ENCODE results near the gene GALNT3. TPM values are rescaled to one million over a fixed set of nuclear protein-coding genes. Genes with fewer than 3 reads are reported as not detected.

GALNT3 gene
- total RNA-seq, 1 experiment from 2014 or later = 0.10 TPM

- Histone ChIP-seq H3K36me3 (ENCODE audit: control insufficient read depth, insufficient read depth, low read length) (no peaks in the 10 kb centered on the region), H3K4me3 (ENCODE audit: low read depth in 2 of 2, low read length in 2 of 2) (no peak overlapping the region), H3K4me1 (ENCODE audit: control insufficient read depth, insufficient read depth, low read length) (no peaks in the 10 kb centered on the region), H3K27ac (ENCODE audit: low read length) (no peak overlapping the region), H3K27me3 (ENCODE audit: control insufficient read depth, insufficient read depth, low read length) (no peaks in the 10 kb centered on the region), H3K9me3 (ENCODE audit: control insufficient read depth, insufficient read depth, low read depth, low read length) (no peaks in the 10 kb centered on the region)
- in situ Hi-C loops (cut with HindIII; ENCODE audit: low pct_unique_long_range_greater_than_20kb, low sequenced_read_pairs) (no loop called here), intact Hi-C loops (cut with micrococcal nuclease; ENCODE audit: unreplicated experiment) (no loop called here)
- DNase-seq (ENCODE audit: low read depth, low spot score) (no peak), ATAC-seq (no peak)
- ChIA-PET CTCF (no interaction called here), POLR2A (no interaction called here)
- no peak for TF ChIP-seq SIN3A (IDR thresholded peaks at IDR 0.05; ENCODE audit: borderline replicate concordance, insufficient read depth, low read depth, low read length)
- no peak for TF ChIP-seq CTCF (IDR thresholded peaks at IDR 0.05)
- no peak for TF ChIP-seq REST (IDR thresholded peaks at IDR 0.05; ENCODE audit: insufficient read depth in 1 of 2, low read depth in 2 of 2, low read length in 1 of 2)
- no peak for TF ChIP-seq TCF7L2 (IDR thresholded peaks at IDR 0.05; ENCODE audit: low read depth, low read length)
- TF ChIP-seq POLR2AphosphoS5 (IDR thresholded peaks at IDR 0.05; ENCODE audit: low read depth, low read length) = no peak
- BruUV-seq (replicated peaks) = no TSS peak
Observed at GRCh38 chr2:165835363-165835762, 41.3 kb upstream of the GALNT3 start.

GRCh38 chr2:165833156-165833555 is 39.1 kb upstream of the GALNT3 start:
- Histone ChIP-seq H3K27ac (ENCODE audit: low read length) (no peak overlapping the region), H3K4me3 (ENCODE audit: low read depth in 2 of 2, low read length in 2 of 2) (no peak overlapping the region), H3K9me3 (ENCODE audit: control insufficient read depth, insufficient read depth, low read depth, low read length) (no peaks in the 10 kb centered on the region), H3K27me3 (ENCODE audit: control insufficient read depth, insufficient read depth, low read length) (no peaks in the 10 kb centered on the region), H3K4me1 (ENCODE audit: control insufficient read depth, insufficient read depth, low read length) (no peaks in the 10 kb centered on the region), H3K36me3 (ENCODE audit: control insufficient read depth, insufficient read depth, low read length) (no peaks in the 10 kb centered on the region)
- ATAC-seq (no peak), DNase-seq (ENCODE audit: low read depth, low spot score) (no peak)
- no peak for TF ChIP-seq POLR2AphosphoS5 (IDR thresholded peaks at IDR 0.05; ENCODE audit: low read depth, low read length)
- TF ChIP-seq TCF7L2 (IDR thresholded peaks at IDR 0.05; ENCODE audit: low read depth, low read length) = no peak
- TF ChIP-seq REST (IDR thresholded peaks at IDR 0.05; ENCODE audit: insufficient read depth in 1 of 2, low read depth in 2 of 2, low read length in 1 of 2) = no peak
- no peak for TF ChIP-seq CTCF (IDR thresholded peaks at IDR 0.05)
- intact Hi-C loops (cut with micrococcal nuclease; ENCODE audit: unreplicated experiment) = no loop called here
- in situ Hi-C loops (cut with HindIII; ENCODE audit: low pct_unique_long_range_greater_than_20kb, low sequenced_read_pairs) = no loop called here
- POLR2A ChIA-PET = no interaction called here
- BruUV-seq (replicated peaks) = no TSS peak
- CTCF ChIA-PET = no interaction called here

Data from Panc1 (cell line).